K562 (cell line): ENCODE measurements around the gene FOXD2. TPM values are rescaled to one million over a fixed set of nuclear protein-coding genes. Genes with fewer than 3 reads are reported as not detected.

ENCODE experiments used
- ATAC-seq: fragments of 200-7000 bp; cut with Tn5 transposase; 3 replicates; pipeline ENCODE4 v1.9.1; 2020; ENCODE audit warnings: moderate library complexity
- BruUV-seq: library from RNA; stranded (reverse); fragments of 400-500 nt; replicated peaks from 2 replicates; lab custom pipeline; 2021; lab: Mats Ljungman, UMichigan
- CTCF ChIA-PET: fragments of 300-600 bp; formaldehyde crosslinking; extraction: SDS; loops from one replicate; lab custom pipeline; 2021; ENCODE audit warnings: low intra/inter-chr PET ratio; lab: Yijun Ruan, JAX
- POLR2A ChIA-PET: fragments of 300-600, 350-650 bp; sonication (Branson Sonifier 250); formaldehyde crosslinking; extraction: SDS; loops from one replicate; lab custom pipeline; 2021; ENCODE audit warnings: antibody characterized with exemption, inconsistent platforms; lab: Yijun Ruan, JAX
- DNase-seq, 4 experiments: peaks; one replicate each; pipeline versions ENCODE4 v3.0.0 to v3.0.0-alpha.2; 2011 to 2018; ENCODE audit warnings: low spot score in 3 of 4, mixed read lengths in 3 of 4; ENCODE audit errors: extremely low read depth in 1 of 4
- FAIRE-seq: peaks from 2 replicates; lab custom pipeline; 2011; peaks lifted over from hg19 to GRCh38; lab: Jason Lieb, UNC
- H2AFZ ChIP-seq: 2 replicates; pipeline ENCODE4 v1.6.0; 2011; ENCODE audit warnings: low read depth, low read length, control low read depth, inconsistent platforms
- H3K27ac ChIP-seq: fragments of 200-600 bp; 3 replicates; pipeline ENCODE4 v1.8.0; 2011; ENCODE audit warnings: low read depth, mild to moderate bottlenecking, control low read depth, inconsistent platforms, low read length, moderate library complexity, mixed read lengths; ENCODE audit errors: extremely low read depth
- H3K27me3 ChIP-seq, 2 experiments: fragments of 300-600 bp in 1 of 2; 2 replicates in 1 of 2; 3 replicates in 1 of 2; pipeline versions ENCODE4 v1.6.0 to v1.8.0; 2011; ENCODE audit warnings: inconsistent platforms in 2 of 2, low read length in 2 of 2, mild to moderate bottlenecking in 1 of 2, mixed read lengths in 1 of 2, moderate library complexity in 1 of 2; ENCODE audit not compliant: control insufficient read depth in 2 of 2, insufficient read depth in 2 of 2
- H3K36me3 ChIP-seq: fragments of 300-600 bp; 3 replicates; pipeline ENCODE4 v1.8.0; 2011; ENCODE audit warnings: mild to moderate bottlenecking, low read length, inconsistent platforms; ENCODE audit not compliant: control insufficient read depth, insufficient read depth
- H3K4me1 ChIP-seq, 2 experiments: fragments of 200-600 bp in 1 of 2; replicated peaks in 1 of 2; 2 replicates in 1 of 2; 3 replicates in 1 of 2; pipeline versions ENCODE4 v1.5.1 to v1.8.0; 2011; ENCODE audit warnings: inconsistent platforms in 2 of 2, low read length in 2 of 2, mild to moderate bottlenecking in 1 of 2, mixed read lengths in 1 of 2, moderate library complexity in 1 of 2; ENCODE audit not compliant: control insufficient read depth in 2 of 2, insufficient read depth in 2 of 2
- H3K4me2 ChIP-seq: 2 replicates; pipeline ENCODE4 v1.6.1; 2011; ENCODE audit warnings: low read length, control low read depth, inconsistent platforms, mixed read lengths; ENCODE audit not compliant: insufficient read depth
- H3K4me3 ChIP-seq: fragments of 200-600 bp; sonication (generic), shearing (Covaris generic); 2 replicates; pipeline ENCODE4 v1.5.1; 2016; ENCODE audit warnings: control low read depth, inconsistent platforms
- H3K79me2 ChIP-seq: fragments of 200-600 bp; 3 replicates; pipeline ENCODE4 v1.8.0; 2011; ENCODE audit warnings: low read length, inconsistent platforms; ENCODE audit not compliant: control insufficient read depth, insufficient read depth
- H3K9ac ChIP-seq, 2 experiments: 2 replicates each; pipeline versions ENCODE4 v1.6.0 to v1.6.1; 2011; ENCODE audit warnings: low read depth in 2 of 2, low read length in 2 of 2, control low read depth in 1 of 2, inconsistent platforms in 1 of 2, mild to moderate bottlenecking in 1 of 2, mixed read lengths in 1 of 2; ENCODE audit not compliant: insufficient read depth in 1 of 2
- H3K9me1 ChIP-seq: one replicate; pipeline ENCODE4 v1.6.0; 2011; ENCODE audit warnings: inconsistent platforms, mild to moderate bottlenecking, low read length, moderate library complexity; ENCODE audit not compliant: control insufficient read depth, insufficient read depth
- H3K9me3 ChIP-seq: replicated peaks from 2 replicates; pipeline ENCODE4 v1.5.1; 2011; ENCODE audit warnings: low read depth, low read length, inconsistent platforms; ENCODE audit not compliant: control insufficient read depth, insufficient read depth
- H4K20me1 ChIP-seq: replicated peaks from 2 replicates; pipeline ENCODE4 v1.6.1; 2011; ENCODE audit warnings: low read length, inconsistent platforms, mixed read lengths; ENCODE audit not compliant: control insufficient read depth, insufficient read depth
- RBM25 ChIP-seq: fragments of 200-400 bp; formaldehyde crosslinking; IDR thresholded peaks from 2 replicates; pipeline ENCODE4 v1.6.1; 2018; ENCODE audit warnings: low read length, low read depth, moderate library complexity; ENCODE audit not compliant: severe bottlenecking
- WGBS: fragments of 100-300 bp; shearing (Covaris generic); methylation state at CpG from one replicate; pipeline ENCODE4 v1.1.6; 2016; ENCODE audit warnings: low coverage, mixed read lengths; ENCODE audit not compliant: insufficient coverage; ENCODE audit errors: missing lambda C conversion rate; 5-methylcytosine and 5-hydroxymethylcytosine counted together
- in situ Hi-C: fragments of 300-500 bp; cut with MboI; formaldehyde crosslinking; loops from 4 replicates; pipeline ENCODE4 v1.15.0; 2018; ENCODE audit warnings: inconsistent platforms, mixed read lengths
- intact Hi-C: fragments of 100-400 bp; cut with micrococcal nuclease; formaldehyde crosslinking; loops from 2 replicates; pipeline ENCODE4 v1.14.2; 2022
- polyA plus RNA-seq, 8 experiments: library from polyadenylated mRNA; depleted of rRNA in 4 of 8; stranded (reverse) in 5 of 8; unstranded in 3 of 8; fragments of >200 nt; fragmentation: Nextera tagmentation in 2 of 8; fragmentation: Illumina TruSeq in 1 of 8; extraction: Ambion mirVana in 2 of 8; extraction: Trizol in 1 of 8; gene quantifications; 2 replicates each; pipeline versions ENCODE4 v1.2.1 to v1.2.3, GENCODE V29; 2011 to 2014; ENCODE audit warnings: inconsistent platforms in 1 of 8, missing spikeins in 1 of 8
- total RNA-seq, 7 experiments: library from RNA; depleted of rRNA in 6 of 7; stranded (reverse); fragments of >200 nt in 6 of 7; fragmentation: Illumina TruSeq in 2 of 7; extraction: Trizol in 2 of 7; gene quantifications; 2 replicates each; pipeline versions ENCODE4 v1.2.1 to v1.2.3, GENCODE V29; 2011 to 2021; ENCODE audit warnings: low replicate concordance in 1 of 7
- TF ChIP-seq, protein P1 (sequence below): fragments of 150-350 bp; IDR thresholded peaks from 2 replicates; pipeline ENCODE4 v1.6.1; 2014; ENCODE audit warnings: low read depth, mild to moderate bottlenecking, low read length, borderline replicate concordance

Gene FOXD2
- total and polyA plus RNA-seq, 9 of the 15 experiments (the other 6 are each of a cell fraction or from before 2014, with no cell fraction given), result 0.06 to 1.2 (median 0.22) TPM

DNA sequence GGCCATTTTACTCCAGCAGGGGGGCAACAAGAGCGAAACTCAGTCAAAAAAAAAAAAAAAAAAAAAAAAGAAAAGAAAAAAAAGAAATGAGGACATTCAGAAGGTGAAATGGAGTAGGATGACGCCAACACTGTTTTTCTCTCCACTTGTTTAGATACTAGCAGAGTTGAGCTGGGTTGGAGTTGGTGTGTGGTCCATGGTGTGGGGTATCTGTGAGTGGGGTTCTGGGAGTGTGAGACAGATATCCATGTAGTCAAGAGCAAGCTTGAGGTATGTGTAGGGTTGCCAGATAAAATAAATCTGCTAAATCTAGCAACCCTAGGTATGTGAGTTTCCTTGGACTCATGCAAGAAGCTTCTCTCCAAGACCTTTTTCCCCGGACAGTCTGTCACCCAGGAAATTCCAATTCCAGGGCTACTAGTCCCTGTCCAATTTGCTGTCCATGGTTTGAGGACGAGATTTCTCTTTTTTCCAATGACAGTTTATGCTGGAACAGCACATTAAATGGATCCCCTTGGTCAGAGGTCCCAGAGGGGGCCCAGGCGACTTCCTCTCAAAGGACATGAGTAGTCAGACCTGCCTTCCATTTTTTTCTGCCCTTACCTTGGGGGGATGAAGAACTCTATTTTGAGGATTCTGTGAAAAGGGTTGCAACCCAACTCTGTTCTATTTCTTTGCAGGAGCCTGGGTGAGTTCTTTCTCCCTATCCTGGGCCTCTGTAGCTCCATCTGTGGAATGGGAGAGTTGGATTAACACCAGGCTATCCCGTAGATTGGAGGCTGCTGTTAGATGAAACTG is 2.1 kb upstream of the FOXD2 start:
- Histone ChIP-seq H3K9me1 (no peaks in the 10 kb centered on the region), H3K9me3 (no peaks in the 10 kb centered on the region), H3K79me2 (0 out of 3 replicates have a peak, but pooled peaks cover 7% of the 10 kb centered on the region), H3K27ac (no peak overlapping the region), H2AFZ (no peak overlapping the region), H4K20me1 (peaks cover 20% of the 10 kb centered on the region), H3K4me1 (peaks cover 14 to 58% of the 10 kb centered on the region in 2 experiments), H3K4me3 (peak overlapping the region; percentile 70), H3K4me2 (peak overlapping the region; percentile 91), H3K9ac (peak overlapping the region; percentile 72 to 99; a peak in 3 of 4 replicates), H3K36me3 (peaks cover 4% of the 10 kb centered on the region; the same call in 2 of the 3 replicates), H3K27me3 (0 out of 5 replicates have a peak, but pooled peaks cover 4 to 8% of the 10 kb centered on the region in 2 experiments)
- DNase-seq, result no peak
- in situ Hi-C loops (no loop called here), intact Hi-C loops (loop anchor here (2.0 to 10.0 kb wide), 6 partner anchors 47 to 292 kb away; partner anchors contain the start of gene CMPK1)
- 70% methylated on average over 5 of the region's 6 CpGs for WGBS
- ATAC-seq, result no peak
- POLR2A ChIA-PET, result interaction anchor here (0.6 to 1.4 kb wide), 13 partner anchors 8 to 256 kb away, joined by 3 to 9 read pairs (median 4); no protein-coding TSS in a partner anchor
- BruUV-seq, result TSS peak; percentile 43
- TF ChIP-seq RBM25, result peak; percentile 68
- TF ChIP-seq, protein P1, sequence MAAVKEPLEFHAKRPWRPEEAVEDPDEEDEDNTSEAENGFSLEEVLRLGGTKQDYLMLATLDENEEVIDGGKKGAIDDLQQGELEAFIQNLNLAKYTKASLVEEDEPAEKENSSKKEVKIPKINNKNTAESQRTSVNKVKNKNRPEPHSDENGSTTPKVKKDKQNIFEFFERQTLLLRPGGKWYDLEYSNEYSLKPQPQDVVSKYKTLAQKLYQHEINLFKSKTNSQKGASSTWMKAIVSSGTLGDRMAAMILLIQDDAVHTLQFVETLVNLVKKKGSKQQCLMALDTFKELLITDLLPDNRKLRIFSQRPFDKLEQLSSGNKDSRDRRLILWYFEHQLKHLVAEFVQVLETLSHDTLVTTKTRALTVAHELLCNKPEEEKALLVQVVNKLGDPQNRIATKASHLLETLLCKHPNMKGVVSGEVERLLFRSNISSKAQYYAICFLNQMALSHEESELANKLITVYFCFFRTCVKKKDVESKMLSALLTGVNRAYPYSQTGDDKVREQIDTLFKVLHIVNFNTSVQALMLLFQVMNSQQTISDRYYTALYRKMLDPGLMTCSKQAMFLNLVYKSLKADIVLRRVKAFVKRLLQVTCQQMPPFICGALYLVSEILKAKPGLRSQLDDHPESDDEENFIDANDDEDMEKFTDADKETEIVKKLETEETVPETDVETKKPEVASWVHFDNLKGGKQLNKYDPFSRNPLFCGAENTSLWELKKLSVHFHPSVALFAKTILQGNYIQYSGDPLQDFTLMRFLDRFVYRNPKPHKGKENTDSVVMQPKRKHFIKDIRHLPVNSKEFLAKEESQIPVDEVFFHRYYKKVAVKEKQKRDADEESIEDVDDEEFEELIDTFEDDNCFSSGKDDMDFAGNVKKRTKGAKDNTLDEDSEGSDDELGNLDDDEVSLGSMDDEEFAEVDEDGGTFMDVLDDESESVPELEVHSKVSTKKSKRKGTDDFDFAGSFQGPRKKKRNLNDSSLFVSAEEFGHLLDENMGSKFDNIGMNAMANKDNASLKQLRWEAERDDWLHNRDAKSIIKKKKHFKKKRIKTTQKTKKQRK, result no peak
- CTCF ChIA-PET, result interaction anchor here (0.6 to 2.7 kb wide), 3 partner anchors 257 to 291 kb away, joined by 3 to 15 read pairs (median 4); no protein-coding TSS in a partner anchor
- no peak for FAIRE-seq
